ENCODE measurements around the gene EYS. TPM values are rescaled to one million over a fixed set of nuclear protein-coding genes. Genes with fewer than 3 reads are reported as not detected.

EYS gene
- polyA plus RNA-seq, 2 of the 4 experiments (the other 2 are of a cell fraction): 0.03 to 0.06 TPM

- WGBS (ENCODE audit: missing lambda C conversion rate): 92% methylated on average over 4 of the region's 4 CpGs
- Histone ChIP-seq H3K27ac (no peak overlapping the region), H3K4me3 (no peak overlapping the region), H3K4me2 (no peak overlapping the region), H3K4me1 (peaks cover 14% of the 10 kb centered on the region; the same call in 1 of the 3 replicates), H3K9me3 (no peaks in the 10 kb centered on the region)
- no peak for DNase-seq (ENCODE audit: low read depth in 1 of 2, low spot score in 1 of 2)
- FAIRE-seq: no peak
- POLR2A ChIA-PET: no interaction called here
- CTCF ChIA-PET: interaction anchor here (0.9 to 1.1 kb wide), 2 partner anchors 11 to 87 kb away, joined by 4 read pairs; no protein-coding TSS in a partner anchor
- TF ChIP-seq CTCF (IDR thresholded peaks at IDR 0.05) (no peak), USF2 (IDR thresholded peaks at IDR 0.05) (no peak), RAD21 (conservative IDR thresholded peaks at IDR 0.05 in 1 of 2, IDR thresholded peaks at IDR 0.05 in 1 of 2) (no peak), SREBF2 (IDR thresholded peaks at IDR 0.05) (no peak), PBX3 (IDR thresholded peaks at IDR 0.05) (no peak), POLR2AphosphoS2 (conservative IDR thresholded peaks at IDR 0.05; ENCODE audit: low read length) (no peak), RARB (CRISPR knock-in tag; IDR thresholded peaks at IDR 0.05) (no peak), BHLHE40 (IDR thresholded peaks at IDR 0.05; ENCODE audit: low read depth, low read length) (no peak), CHD4 (IDR thresholded peaks at IDR 0.05; ENCODE audit: borderline replicate concordance) (no peak), ZFP36 (IDR thresholded peaks at IDR 0.05; ENCODE audit: borderline replicate concordance, partially characterized antibody) (no peak), PHF8 (IDR thresholded peaks at IDR 0.05; ENCODE audit: borderline replicate concordance, low read depth) (no peak), MAFK (IDR thresholded peaks at IDR 0.05; ENCODE audit: partially characterized antibody) (no peak), ESRRA (IDR thresholded peaks at IDR 0.05; ENCODE audit: borderline replicate concordance, low read length) (no peak), POLR2A (IDR thresholded peaks at IDR 0.05; ENCODE audit: low read length) (no peak), HOXB13 (CRISPR knock-in tag; IDR thresholded peaks at IDR 0.05; ENCODE audit: low read depth) (no peak), KDM5A (IDR thresholded peaks at IDR 0.05) (no peak)
- TF ChIP-seq, protein P1, sequence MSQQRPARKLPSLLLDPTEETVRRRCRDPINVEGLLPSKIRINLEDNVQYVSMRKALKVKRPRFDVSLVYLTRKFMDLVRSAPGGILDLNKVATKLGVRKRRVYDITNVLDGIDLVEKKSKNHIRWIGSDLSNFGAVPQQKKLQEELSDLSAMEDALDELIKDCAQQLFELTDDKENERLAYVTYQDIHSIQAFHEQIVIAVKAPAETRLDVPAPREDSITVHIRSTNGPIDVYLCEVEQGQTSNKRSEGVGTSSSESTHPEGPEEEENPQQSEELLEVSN (IDR thresholded peaks at IDR 0.05; ENCODE audit: borderline replicate concordance, low read depth): no peak
- TF ChIP-seq, protein P2, sequence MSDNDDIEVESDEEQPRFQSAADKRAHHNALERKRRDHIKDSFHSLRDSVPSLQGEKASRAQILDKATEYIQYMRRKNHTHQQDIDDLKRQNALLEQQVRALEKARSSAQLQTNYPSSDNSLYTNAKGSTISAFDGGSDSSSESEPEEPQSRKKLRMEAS (IDR thresholded peaks at IDR 0.05): no peak
- ATAC-seq: no peak
Observed at GRCh38 chr6:63685446-63686379, 2021.3 kb downstream of the EYS start.

- 0 out of 3 replicates have a peak, but pooled peaks cover 6% of the 10 kb centered on the region for H3K4me1 ChIP-seq
- FAIRE-seq: no peak
Observed at GRCh38 chr6:63683071-63683603, 2023.9 kb downstream of the EYS start.

More at GRCh38 chr6:63683071-63683603, 2023.9 kb downstream of the EYS start:
- POLR2A ChIA-PET: no interaction called here
- Histone ChIP-seq H3K4me3 (no peak overlapping the region), H3K4me2 (no peak overlapping the region), H3K9me3 (no peaks in the 10 kb centered on the region), H3K27ac (no peak overlapping the region)
- no peak for TF ChIP-seq REST (IDR thresholded peaks at IDR 0.05)
- no peak for TF ChIP-seq HOXA7 (CRISPR knock-in tag; IDR thresholded peaks at IDR 0.05)
- no peak for TF ChIP-seq ZFP36 (IDR thresholded peaks at IDR 0.05; ENCODE audit: borderline replicate concordance, partially characterized antibody)
- no peak for TF ChIP-seq ZSCAN20 (CRISPR knock-in tag; IDR thresholded peaks at IDR 0.05)
- no peak for TF ChIP-seq KDM1A (IDR thresholded peaks at IDR 0.05; ENCODE audit: low read depth)
- TF ChIP-seq, protein P3, sequence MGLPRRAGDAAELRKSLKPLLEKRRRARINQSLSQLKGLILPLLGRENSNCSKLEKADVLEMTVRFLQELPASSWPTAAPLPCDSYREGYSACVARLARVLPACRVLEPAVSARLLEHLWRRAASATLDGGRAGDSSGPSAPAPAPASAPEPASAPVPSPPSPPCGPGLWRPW (IDR thresholded peaks at IDR 0.05): no peak
- CTCF ChIA-PET: interaction anchor here (0.6 kb wide), 1 partner anchor 22 kb away, joined by 3 read pairs; no protein-coding TSS in a partner anchor
- no peak for ATAC-seq
- 81% methylated on average over 1 of the region's 1 CpG for WGBS (ENCODE audit: missing lambda C conversion rate)
- DNase-seq (ENCODE audit: low read depth in 1 of 2, low spot score in 1 of 2): no peak

All from A549 (cell line).